GM21825 (cell line): Measurements from ENCODE around the gene SYTL2.
A peak's percentile ranks its signal among the peaks of the same experiment; 100 is the strongest.
"Not testable (repeated sequence)": the region's sequence is repeated elsewhere in the genome, so short reads cannot be mapped to it uniquely, and the experiment has no call there.

ENCODE experiments used
- ATAC-seq: cut with Tn5 transposase; IDR thresholded peaks from one replicate; pipeline ENCODE4 v1.9.1; 2021; ENCODE audit warnings: mild to moderate bottlenecking, moderate library complexity; ENCODE audit not compliant: unreplicated experiment

Gene SYTL2

GRCh38 chr11:85810871-85811611 lies at the start of gene SYTL2:
Gene SYTL2 (minus strand): TSS chr11:85811141. CDS start chr11:85757725, 53,416 bp downstream.
- peak; percentile 86 for ATAC-seq

- ATAC-seq = not testable (repeated sequence)
Measured at GRCh38 chr11:85859541-85859940, 48.6 kb upstream of the SYTL2 start.

GRCh38 chr11:85857098-85857497 lies 46.2 kb upstream of the SYTL2 start:
- no peak for ATAC-seq

GRCh38 chr11:85855341-85855656 lies 44.4 kb upstream of the SYTL2 start, which contains the start of gene CCDC83:
Gene CCDC83 (plus strand): TSS chr11:85855383. CDS start chr11:85865124, 9,741 bp downstream.
- ATAC-seq = no peak

GRCh38 chr11:85854557-85855340 lies 43.8 kb upstream of the SYTL2 start:
- peak; percentile 99 for ATAC-seq

- no peak for ATAC-seq
Measured at GRCh38 chr11:85854212-85854556, 43.2 kb upstream of the SYTL2 start.

- ATAC-seq = not testable (repeated sequence)
Measured at GRCh38 chr11:85853541-85853940, 42.6 kb upstream of the SYTL2 start.

GRCh38 chr11:85852754-85853153 lies 41.8 kb upstream of the SYTL2 start:
- ATAC-seq = not testable (repeated sequence)

GRCh38 chr11:85848556-85848955 lies 37.6 kb upstream of the SYTL2 start:
- no peak for ATAC-seq

GRCh38 chr11:85848006-85848405 lies 37.1 kb upstream of the SYTL2 start:
- ATAC-seq = no peak

GRCh38 chr11:85847436-85847835 lies 36.5 kb upstream of the SYTL2 start:
- no peak for ATAC-seq

GRCh38 chr11:85845124-85845631 lies 34.2 kb upstream of the SYTL2 start:
- ATAC-seq = no peak

- no peak for ATAC-seq
Measured at GRCh38 chr11:85844439-85845123, 33.6 kb upstream of the SYTL2 start.

GRCh38 chr11:85843929-85844328 lies 33.0 kb upstream of the SYTL2 start:
- no peak for ATAC-seq

- ATAC-seq = not testable (repeated sequence)
Measured at GRCh38 chr11:85840932-85841331, 30.0 kb upstream of the SYTL2 start.

GRCh38 chr11:85835729-85836128 lies 24.8 kb upstream of the SYTL2 start:
- no peak for ATAC-seq

- ATAC-seq = no peak
Measured at GRCh38 chr11:85835263-85835662, 24.3 kb upstream of the SYTL2 start.

GRCh38 chr11:85831050-85831449 lies 20.1 kb upstream of the SYTL2 start:
- no peak for ATAC-seq

GRCh38 chr11:85829172-85829571 lies 18.2 kb upstream of the SYTL2 start:
- no peak for ATAC-seq

GRCh38 chr11:85828640-85828978 lies 17.7 kb upstream of the SYTL2 start:
- ATAC-seq = no peak

- ATAC-seq = no peak
Measured at GRCh38 chr11:85827748-85828639, 17.1 kb upstream of the SYTL2 start.
